Epidermal melanocyte (primary cell): Measurements from ENCODE around the gene RASA4.
"Not testable (repeated sequence)": the region's sequence is repeated elsewhere in the genome, so short reads cannot be mapped to it uniquely, and the experiment has no call there.

Experiments used
- DNase-seq: peaks from one replicate; pipeline ENCODE4 v3.0.0; 2011; ENCODE audit warnings: low spot score; ENCODE audit not compliant: insufficient read length

Gene RASA4

GRCh38 chr7:102606848-102607247, 9.7 kb downstream of the RASA4 start:
- not testable (repeated sequence) for DNase-seq

GRCh38 chr7:102604431-102605145, 12.0 kb downstream of the RASA4 start:
- DNase-seq: not testable (repeated sequence)

DNA sequence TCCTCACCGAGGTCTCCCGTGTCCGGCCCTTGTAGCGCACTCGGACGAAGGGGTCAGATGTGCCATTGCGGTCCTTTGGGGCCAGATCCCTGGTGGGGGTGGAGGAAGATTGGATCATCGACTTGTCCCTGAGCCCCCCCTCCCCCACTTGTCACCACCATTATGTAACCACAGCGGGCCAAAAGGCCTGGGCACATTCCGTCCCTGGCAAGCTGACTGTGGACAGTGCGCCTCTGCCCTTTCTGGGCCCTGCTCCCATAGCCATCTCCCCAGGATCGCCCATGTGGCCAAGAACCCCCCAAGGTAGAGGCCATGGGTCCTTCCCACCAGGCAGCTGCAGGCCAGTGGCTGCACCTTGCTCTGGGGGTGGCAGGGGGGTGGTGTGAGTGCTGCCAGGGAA, 14.2 kb downstream of the RASA4 start:
- not testable (repeated sequence) for DNase-seq

DNA sequence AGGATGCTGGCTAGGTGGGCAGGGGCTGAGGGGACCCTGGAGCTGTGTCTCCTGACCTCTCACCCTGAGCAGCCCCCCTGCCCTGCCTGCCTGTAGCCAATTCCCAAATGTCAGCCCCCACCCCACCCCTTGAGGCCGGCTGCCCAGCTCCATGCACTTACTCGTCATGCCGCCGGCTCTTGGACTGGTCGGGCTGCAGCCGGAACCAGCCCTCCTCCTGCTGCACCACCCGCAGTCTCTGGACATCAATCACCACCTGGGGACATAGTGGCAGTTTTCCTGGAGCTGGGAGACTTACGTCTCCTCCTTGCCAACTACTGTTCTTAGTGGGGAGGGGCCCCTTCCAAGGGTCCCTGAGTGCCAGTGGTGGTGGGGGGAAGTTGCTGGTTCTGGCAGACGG, 16.9 kb downstream of the RASA4 start:
- not testable (repeated sequence) for DNase-seq

GRCh38 chr7:102596036-102596435, 20.5 kb downstream of the RASA4 start:
- DNase-seq: not testable (repeated sequence)

DNA sequence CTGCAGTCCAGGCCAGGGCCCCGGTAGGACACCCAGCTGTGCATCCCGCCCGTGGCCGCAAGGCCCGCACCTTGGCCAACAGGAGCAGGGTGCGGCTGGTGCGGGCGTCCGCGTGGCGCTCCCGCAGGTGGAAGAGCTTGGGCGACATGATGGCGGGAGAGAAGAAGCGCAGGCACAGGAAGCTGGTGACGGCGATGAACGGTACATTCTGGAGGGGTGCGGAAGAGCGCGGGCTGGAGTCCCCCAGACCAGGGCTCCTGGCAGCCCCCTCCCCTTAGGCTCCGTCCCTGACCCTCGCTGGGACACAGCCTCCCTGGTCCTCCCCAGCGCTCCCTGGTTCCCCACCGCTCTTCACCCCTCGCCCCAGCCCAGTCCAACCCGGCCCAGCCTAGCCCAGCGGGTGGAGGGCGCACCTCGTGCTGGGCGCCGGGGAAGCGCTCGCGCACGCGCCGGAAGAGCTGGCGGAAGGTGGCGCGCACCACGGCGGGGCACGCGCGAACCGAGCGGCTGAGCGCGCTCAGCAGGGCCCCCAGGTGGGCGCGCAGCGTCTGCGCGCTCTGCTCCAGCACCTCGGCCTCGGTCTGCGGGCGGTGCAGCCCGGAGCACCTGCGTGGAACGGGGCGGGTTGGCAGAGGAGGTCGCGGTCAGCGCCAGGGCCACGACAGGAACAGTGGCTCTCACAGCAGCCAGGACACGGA, 22.8 kb downstream of the RASA4 start:
- DNase-seq: not testable (repeated sequence)

GRCh38 chr7:102592477-102593019, 24.0 kb downstream of the RASA4 start:
- not testable (repeated sequence) for DNase-seq

DNA sequence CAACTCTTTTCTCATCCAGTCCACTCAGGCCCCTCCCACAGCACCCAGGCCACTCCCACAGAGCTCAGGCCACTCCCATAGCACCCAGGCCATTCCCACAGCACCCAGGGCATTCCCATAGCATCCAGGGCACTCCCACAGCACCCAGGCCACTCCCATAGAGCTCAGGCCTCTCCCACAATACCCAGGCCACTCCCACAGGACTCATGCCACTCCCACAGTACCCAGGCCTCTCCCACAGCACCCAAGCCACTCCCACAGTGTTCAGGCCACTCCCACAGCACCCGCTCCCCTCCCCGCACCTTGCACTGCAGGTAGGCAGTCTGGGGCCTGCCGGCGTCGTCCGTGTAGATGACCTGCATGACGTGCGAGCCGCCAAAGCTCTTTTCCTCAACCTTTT, 26.7 kb downstream of the RASA4 start:
- not testable (repeated sequence) for DNase-seq

DNA sequence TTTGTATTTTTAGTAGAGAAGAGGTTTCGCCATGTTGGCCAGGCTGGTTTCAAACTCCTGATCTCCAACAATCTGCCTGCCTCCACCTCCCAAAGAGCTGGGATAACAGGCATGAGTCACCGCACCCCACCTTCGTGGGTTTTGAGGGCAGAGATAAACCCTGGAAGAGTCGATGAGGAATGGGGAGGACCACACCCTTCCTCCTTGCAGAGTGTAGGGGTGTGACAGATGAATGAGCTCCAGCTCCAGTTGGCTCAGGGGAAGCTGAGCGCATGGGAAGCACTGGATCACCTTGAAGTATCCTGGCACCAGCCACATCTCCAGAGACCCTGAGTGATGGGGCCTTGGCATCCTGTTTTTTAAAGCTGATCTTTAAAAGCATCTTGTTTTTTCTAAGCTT, 33.1 kb downstream of the RASA4 start:
- DNase-seq: not testable (repeated sequence)

DNA sequence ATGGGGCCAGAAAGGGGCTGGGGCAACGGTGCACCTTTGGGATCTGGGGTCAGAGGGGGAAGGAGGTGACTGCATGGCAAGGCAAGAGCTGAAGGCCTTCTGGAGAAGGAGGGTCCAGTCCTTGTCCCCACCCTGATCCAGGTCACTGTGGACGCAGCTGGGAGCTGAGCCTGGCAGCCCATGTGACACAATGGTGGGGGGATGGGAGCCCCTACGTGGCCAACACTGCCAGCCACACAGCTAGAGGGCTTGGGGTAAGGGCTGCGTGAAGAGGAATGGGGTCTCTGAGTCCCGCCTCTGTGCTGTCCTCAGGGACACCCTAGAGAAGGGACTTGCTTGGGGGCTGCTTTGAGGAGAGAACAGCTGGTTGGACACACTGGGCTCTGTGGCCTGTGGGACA, 34.8 kb downstream of the RASA4 start:
- not testable (repeated sequence) for DNase-seq

DNA sequence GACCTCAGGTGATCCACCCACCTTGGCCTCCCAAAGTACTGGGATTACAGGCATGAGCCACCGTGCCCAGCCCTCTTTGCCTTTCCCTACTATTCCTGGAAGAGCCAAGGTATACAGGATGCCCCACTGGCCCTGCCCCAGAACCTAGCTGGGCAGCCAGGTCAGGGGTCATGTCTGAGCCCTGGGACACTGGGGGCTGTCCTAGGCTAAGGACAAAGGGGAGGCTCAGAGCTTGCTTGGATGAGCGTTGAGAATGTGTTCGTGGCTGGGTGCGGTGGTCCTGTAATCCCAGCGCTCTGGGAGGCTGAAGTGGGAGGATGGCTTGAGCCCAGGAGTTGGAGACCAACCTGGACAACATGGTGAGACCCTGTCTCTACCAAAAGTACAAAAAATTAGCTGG, 38.1 kb downstream of the RASA4 start:
- DNase-seq: not testable (repeated sequence)

- not testable (repeated sequence) for DNase-seq
These were observed 39.0 kb downstream of the RASA4 start for GRCh38 chr7:102577315-102578240.

- DNase-seq: not testable (repeated sequence)
These were observed 40.2 kb downstream of the RASA4 start for GRCh38 chr7:102576363-102576762.

GRCh38 chr7:102574607-102575006, 41.9 kb downstream of the RASA4 start:
- DNase-seq: not testable (repeated sequence)

- not testable (repeated sequence) for DNase-seq
These were observed 44.0 kb downstream of the RASA4 start, which contains the start of gene POLR2J3 for GRCh38 chr7:102572261-102573239. Gene POLR2J3 (minus strand): TSS chr7:102572583. CDS start chr7:102572521, 62 bp downstream.

DNA sequence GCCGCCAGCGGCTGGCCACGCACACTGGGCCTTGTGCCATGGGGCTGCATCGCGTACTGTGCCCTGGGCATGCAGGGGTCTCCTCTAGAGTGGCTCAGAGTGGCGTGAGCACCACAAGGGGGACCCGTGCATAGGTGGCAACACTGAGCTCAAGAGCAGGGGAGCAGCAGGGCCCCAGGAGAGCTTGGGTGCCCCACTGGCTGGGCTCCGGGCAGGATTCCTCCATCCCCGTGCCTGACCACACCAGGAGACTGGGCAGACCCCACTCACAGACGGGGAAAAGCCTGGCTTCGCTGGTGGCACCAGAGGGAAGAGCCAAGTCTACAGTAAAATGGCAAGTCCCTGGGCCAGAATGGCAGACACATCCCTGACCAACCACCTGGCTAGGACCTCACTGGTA, 47.9 kb downstream of the RASA4 start:
- not testable (repeated sequence) for DNase-seq

- DNase-seq: not testable (repeated sequence)
These were observed 65.6 kb downstream of the RASA4 start, which contains the start of gene SPDYE2 for GRCh38 chr7:102550808-102551422. Gene SPDYE2 (plus strand): TSS chr7:102551226. CDS start chr7:102553256, 2,030 bp downstream.

- DNase-seq: not testable (repeated sequence)
These were observed 70.2 kb downstream of the RASA4 start for GRCh38 chr7:102546353-102546752.

- DNase-seq: not testable (repeated sequence)
These were observed 71.3 kb downstream of the RASA4 start for GRCh38 chr7:102545288-102545687.
